Liver (tissue), 9 donors: ENCODE measurements around the gene MYO10. TPM values are rescaled to one million over a fixed set of nuclear protein-coding genes. Genes with fewer than 3 reads are reported as not detected.

Source experiments
- DNase-seq: peaks from one replicate; pipeline ENCODE4 v3.0.0-alpha.2; 2017; ENCODE audit warnings: low spot score
- H3K27ac ChIP-seq, 2 donors: one replicate each; pipeline ENCODE4 v1.7.0; 2013; ENCODE audit warnings: inconsistent platforms in 2 of 2, low read length in 2 of 2, control low read depth in 1 of 2, low read depth in 1 of 2, mild to moderate bottlenecking in 1 of 2
- H3K27me3 ChIP-seq, 4 donors: one replicate each; pipeline versions ENCODE4 v1.6.1 to v1.7.0; 2013; ENCODE audit warnings: low read length in 3 of 4, inconsistent platforms in 1 of 4, mild to moderate bottlenecking in 1 of 4, moderate library complexity in 1 of 4; ENCODE audit not compliant: control insufficient read depth in 4 of 4, insufficient read depth in 4 of 4
- H3K36me3 ChIP-seq, 4 donors: one replicate each; pipeline versions ENCODE4 v1.6.1 to v1.7.0; 2013; ENCODE audit warnings: low read length in 3 of 4, mild to moderate bottlenecking in 3 of 4, low read depth in 1 of 4, moderate library complexity in 1 of 4; ENCODE audit not compliant: control insufficient read depth in 4 of 4, insufficient read depth in 3 of 4
- H3K4me1 ChIP-seq, 4 donors: one replicate each; pipeline versions ENCODE4 v1.6.1 to v1.7.0; 2013; ENCODE audit warnings: low read length in 3 of 4, mild to moderate bottlenecking in 3 of 4, moderate library complexity in 1 of 4; ENCODE audit not compliant: control insufficient read depth in 4 of 4, insufficient read depth in 4 of 4
- H3K4me3 ChIP-seq, 3 donors: one replicate each; pipeline versions ENCODE4 v1.6.1 to v1.7.0; 2013; ENCODE audit warnings: low read length in 3 of 3, control low read depth in 1 of 3, low read depth in 1 of 3, mild to moderate bottlenecking in 1 of 3
- H3K9ac ChIP-seq, 2 donors: one replicate each; pipeline ENCODE4 v1.7.0; 2013; ENCODE audit warnings: low read length in 2 of 2, mild to moderate bottlenecking in 2 of 2, moderate library complexity in 2 of 2, control low read depth in 1 of 2, low read depth in 1 of 2
- H3K9me3 ChIP-seq, 4 donors: one replicate each; pipeline versions ENCODE4 v1.6.1 to v1.7.0; 2013; ENCODE audit warnings: low read length in 3 of 4; ENCODE audit not compliant: control insufficient read depth in 4 of 4
- EGR1 ChIP-seq, 2 donors: IDR thresholded peaks; 2 replicates each; pipeline ENCODE4 v1.6.1; 2016 to 2018; ENCODE audit warnings: antibody characterized with exemption in 2 of 2, low read depth in 2 of 2
- FOXA1 ChIP-seq: IDR thresholded peaks from 2 replicates; pipeline ENCODE4 v1.6.1; 2016; ENCODE audit warnings: antibody characterized with exemption
- FOXA2 ChIP-seq: IDR thresholded peaks from 2 replicates; pipeline ENCODE4 v1.6.1; 2016; ENCODE audit warnings: antibody characterized with exemption
- GABPA ChIP-seq, 2 donors: IDR thresholded peaks in 1 of 2; conservative IDR thresholded peaks in 1 of 2; 2 replicates each; pipeline ENCODE4 v1.6.1; 2016; ENCODE audit warnings: antibody characterized with exemption in 2 of 2, mild to moderate bottlenecking in 1 of 2, moderate library complexity in 1 of 2
- HNF4A ChIP-seq, 2 donors: conservative IDR thresholded peaks; 2 replicates each; pipeline ENCODE4 v1.6.1; 2016; ENCODE audit warnings: antibody characterized with exemption in 2 of 2, mild to moderate bottlenecking in 2 of 2
- HNF4G ChIP-seq: IDR thresholded peaks from 2 replicates; pipeline ENCODE4 v1.6.1; 2016; ENCODE audit warnings: antibody characterized with exemption
- JUND ChIP-seq, 2 donors: IDR thresholded peaks; 2 replicates each; pipeline ENCODE4 v1.6.1; 2016; ENCODE audit warnings: antibody characterized with exemption in 2 of 2
- NR2F2 ChIP-seq: IDR thresholded peaks from 2 replicates; pipeline ENCODE4 v1.6.1; 2016; ENCODE audit warnings: antibody characterized with exemption
- RAD21 ChIP-seq, 2 donors: IDR thresholded peaks; 2 replicates each; pipeline ENCODE4 v1.6.1; 2016; ENCODE audit warnings: antibody characterized with exemption in 2 of 2, mild to moderate bottlenecking in 2 of 2
- RXRA ChIP-seq, 2 donors: IDR thresholded peaks; 2 replicates each; pipeline ENCODE4 v1.6.1; 2017 to 2018; ENCODE audit warnings: antibody characterized with exemption in 2 of 2, mild to moderate bottlenecking in 1 of 2
- SP1 ChIP-seq: IDR thresholded peaks from 2 replicates; pipeline ENCODE4 v1.6.1; 2018; ENCODE audit warnings: antibody characterized with exemption, mild to moderate bottlenecking
- TAF1 ChIP-seq: conservative IDR thresholded peaks from 2 replicates; pipeline ENCODE4 v1.6.1; 2016; ENCODE audit warnings: antibody characterized with exemption, mild to moderate bottlenecking
- YY1 ChIP-seq: IDR thresholded peaks from 2 replicates; pipeline ENCODE4 v1.6.1; 2016; ENCODE audit warnings: antibody characterized with exemption, mild to moderate bottlenecking
- WGBS: extraction: QIAGEN DNeasy Blood & Tissue Kit; methylation state at CpG from one replicate; pipeline ENCODE4 v1.1.7; 2013; 5-methylcytosine and 5-hydroxymethylcytosine counted together
- polyA plus RNA-seq, 2 donors: library from polyadenylated mRNA; stranded (reverse) in 1 of 2; unstranded in 1 of 2; fragments of 200-250 nt in 1 of 2; fragments of >200 nt in 1 of 2; fragmentation: Nextera tagmentation in 1 of 2; extraction: Ambion mirVana in 1 of 2; gene quantifications; one replicate each; pipeline versions ENCODE4 v1.2.1 to v1.2.3, GENCODE V29; 2013 to 2015
- total RNA-seq, 2 donors: library from RNA; depleted of rRNA; stranded (reverse); fragments of >200 nt; gene quantifications; one replicate each; pipeline ENCODE4 v1.2.3, GENCODE V29; 2014
- TF ChIP-seq, protein P1 (sequence below): IDR thresholded peaks from 2 replicates; pipeline ENCODE4 v1.6.1; 2016; ENCODE audit warnings: antibody characterized with exemption, mild to moderate bottlenecking
- TF ChIP-seq, protein P2 (sequence below): IDR thresholded peaks from 2 replicates; pipeline ENCODE4 v1.6.1; 2016; ENCODE audit warnings: antibody characterized with exemption
- TF ChIP-seq, protein P3 (sequence below): fragments of 150-350 bp; IDR thresholded peaks from 2 replicates; pipeline ENCODE4 v1.5.1; 2017; ENCODE audit warnings: improper control_type of control experiment, low read depth, low read length; ENCODE audit not compliant: missing input control
- TF ChIP-seq, protein P4 (sequence below): IDR thresholded peaks from 2 replicates; pipeline ENCODE4 v1.6.1; 2016; ENCODE audit warnings: antibody characterized with exemption
- TF ChIP-seq, protein P5 (sequence below): IDR thresholded peaks from 2 replicates; pipeline ENCODE4 v1.6.1; 2016; ENCODE audit warnings: antibody characterized with exemption
- donor health status: healthy.
- donor health status: healthy.
- donor health status: healthy.
- donor health status: healthy.
- donor health status: healthy.

MYO10 gene
- total and polyA plus RNA-seq, 4 donors: 4.3 to 15.3 (median 7.1) TPM

DNA sequence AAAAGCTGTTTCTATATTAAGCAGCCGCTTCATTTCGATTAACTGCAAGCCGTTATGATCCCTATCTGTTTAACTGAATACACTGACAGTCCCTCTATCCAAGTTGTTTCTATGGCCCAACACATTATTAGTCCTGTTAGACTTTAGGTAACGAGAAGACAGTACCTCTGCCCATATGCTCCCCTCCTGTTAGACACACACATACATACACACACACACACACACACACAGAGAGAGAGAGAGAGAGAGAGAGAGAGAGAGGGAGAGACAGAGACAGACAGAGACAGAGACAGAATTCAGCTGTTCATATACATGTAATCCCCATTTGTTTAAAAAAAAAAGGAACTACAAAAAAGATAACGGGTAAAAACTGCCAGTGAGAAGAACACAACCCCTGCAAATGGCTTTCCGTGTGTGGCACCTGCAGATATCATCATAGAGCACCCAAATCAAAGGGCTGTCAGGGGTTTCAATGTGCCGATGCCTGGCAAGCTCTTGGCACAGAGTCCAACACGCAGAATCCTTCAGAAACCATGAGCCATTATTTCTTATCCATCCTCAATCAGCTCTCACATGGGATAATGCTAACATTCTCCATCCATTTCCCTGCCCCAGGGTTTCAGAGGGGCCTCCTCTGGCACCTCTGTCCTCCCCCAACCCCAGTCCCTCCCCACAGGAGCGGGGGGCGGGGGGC, 144.0 kb downstream of the MYO10 start:
- no peak overlapping the region for H3K4me3 ChIP-seq
- peaks cover 0 to 4% (median 0%) of the 10 kb centered on the region in 4 donors for H3K27me3 ChIP-seq
- WGBS: 56% methylated on average over 10 of the region's 10 CpGs
- no peak overlapping the region for H3K9ac ChIP-seq
- no peak for TF ChIP-seq FOXA2
- no peak for TF ChIP-seq FOXA1
- no peak for TF ChIP-seq RXRA (IDR thresholded peaks at IDR 0.05)
- no peak for TF ChIP-seq YY1
- TF ChIP-seq, protein P1, sequence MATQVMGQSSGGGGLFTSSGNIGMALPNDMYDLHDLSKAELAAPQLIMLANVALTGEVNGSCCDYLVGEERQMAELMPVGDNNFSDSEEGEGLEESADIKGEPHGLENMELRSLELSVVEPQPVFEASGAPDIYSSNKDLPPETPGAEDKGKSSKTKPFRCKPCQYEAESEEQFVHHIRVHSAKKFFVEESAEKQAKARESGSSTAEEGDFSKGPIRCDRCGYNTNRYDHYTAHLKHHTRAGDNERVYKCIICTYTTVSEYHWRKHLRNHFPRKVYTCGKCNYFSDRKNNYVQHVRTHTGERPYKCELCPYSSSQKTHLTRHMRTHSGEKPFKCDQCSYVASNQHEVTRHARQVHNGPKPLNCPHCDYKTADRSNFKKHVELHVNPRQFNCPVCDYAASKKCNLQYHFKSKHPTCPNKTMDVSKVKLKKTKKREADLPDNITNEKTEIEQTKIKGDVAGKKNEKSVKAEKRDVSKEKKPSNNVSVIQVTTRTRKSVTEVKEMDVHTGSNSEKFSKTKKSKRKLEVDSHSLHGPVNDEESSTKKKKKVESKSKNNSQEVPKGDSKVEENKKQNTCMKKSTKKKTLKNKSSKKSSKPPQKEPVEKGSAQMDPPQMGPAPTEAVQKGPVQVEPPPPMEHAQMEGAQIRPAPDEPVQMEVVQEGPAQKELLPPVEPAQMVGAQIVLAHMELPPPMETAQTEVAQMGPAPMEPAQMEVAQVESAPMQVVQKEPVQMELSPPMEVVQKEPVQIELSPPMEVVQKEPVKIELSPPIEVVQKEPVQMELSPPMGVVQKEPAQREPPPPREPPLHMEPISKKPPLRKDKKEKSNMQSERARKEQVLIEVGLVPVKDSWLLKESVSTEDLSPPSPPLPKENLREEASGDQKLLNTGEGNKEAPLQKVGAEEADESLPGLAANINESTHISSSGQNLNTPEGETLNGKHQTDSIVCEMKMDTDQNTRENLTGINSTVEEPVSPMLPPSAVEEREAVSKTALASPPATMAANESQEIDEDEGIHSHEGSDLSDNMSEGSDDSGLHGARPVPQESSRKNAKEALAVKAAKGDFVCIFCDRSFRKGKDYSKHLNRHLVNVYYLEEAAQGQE: no peak
- no peak for TF ChIP-seq HNF4A (conservative IDR thresholded peaks at IDR 0.05)
- TF ChIP-seq EGR1 (IDR thresholded peaks at IDR 0.05; ENCODE audit: low read depth in 2 of 2): no peak
- no peak for TF ChIP-seq HNF4G
- no peak for TF ChIP-seq TAF1
- TF ChIP-seq JUND (IDR thresholded peaks at IDR 0.05): no peak
- TF ChIP-seq SP1: no peak
- TF ChIP-seq, protein P2, sequence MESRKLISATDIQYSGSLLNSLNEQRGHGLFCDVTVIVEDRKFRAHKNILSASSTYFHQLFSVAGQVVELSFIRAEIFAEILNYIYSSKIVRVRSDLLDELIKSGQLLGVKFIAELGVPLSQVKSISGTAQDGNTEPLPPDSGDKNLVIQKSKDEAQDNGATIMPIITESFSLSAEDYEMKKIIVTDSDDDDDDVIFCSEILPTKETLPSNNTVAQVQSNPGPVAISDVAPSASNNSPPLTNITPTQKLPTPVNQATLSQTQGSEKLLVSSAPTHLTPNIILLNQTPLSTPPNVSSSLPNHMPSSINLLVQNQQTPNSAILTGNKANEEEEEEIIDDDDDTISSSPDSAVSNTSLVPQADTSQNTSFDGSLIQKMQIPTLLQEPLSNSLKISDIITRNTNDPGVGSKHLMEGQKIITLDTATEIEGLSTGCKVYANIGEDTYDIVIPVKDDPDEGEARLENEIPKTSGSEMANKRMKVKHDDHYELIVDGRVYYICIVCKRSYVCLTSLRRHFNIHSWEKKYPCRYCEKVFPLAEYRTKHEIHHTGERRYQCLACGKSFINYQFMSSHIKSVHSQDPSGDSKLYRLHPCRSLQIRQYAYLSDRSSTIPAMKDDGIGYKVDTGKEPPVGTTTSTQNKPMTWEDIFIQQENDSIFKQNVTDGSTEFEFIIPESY: no peak
- TF ChIP-seq NR2F2: no peak
- TF ChIP-seq, protein P3, sequence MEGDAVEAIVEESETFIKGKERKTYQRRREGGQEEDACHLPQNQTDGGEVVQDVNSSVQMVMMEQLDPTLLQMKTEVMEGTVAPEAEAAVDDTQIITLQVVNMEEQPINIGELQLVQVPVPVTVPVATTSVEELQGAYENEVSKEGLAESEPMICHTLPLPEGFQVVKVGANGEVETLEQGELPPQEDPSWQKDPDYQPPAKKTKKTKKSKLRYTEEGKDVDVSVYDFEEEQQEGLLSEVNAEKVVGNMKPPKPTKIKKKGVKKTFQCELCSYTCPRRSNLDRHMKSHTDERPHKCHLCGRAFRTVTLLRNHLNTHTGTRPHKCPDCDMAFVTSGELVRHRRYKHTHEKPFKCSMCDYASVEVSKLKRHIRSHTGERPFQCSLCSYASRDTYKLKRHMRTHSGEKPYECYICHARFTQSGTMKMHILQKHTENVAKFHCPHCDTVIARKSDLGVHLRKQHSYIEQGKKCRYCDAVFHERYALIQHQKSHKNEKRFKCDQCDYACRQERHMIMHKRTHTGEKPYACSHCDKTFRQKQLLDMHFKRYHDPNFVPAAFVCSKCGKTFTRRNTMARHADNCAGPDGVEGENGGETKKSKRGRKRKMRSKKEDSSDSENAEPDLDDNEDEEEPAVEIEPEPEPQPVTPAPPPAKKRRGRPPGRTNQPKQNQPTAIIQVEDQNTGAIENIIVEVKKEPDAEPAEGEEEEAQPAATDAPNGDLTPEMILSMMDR: no peak
- TF ChIP-seq, protein P4, sequence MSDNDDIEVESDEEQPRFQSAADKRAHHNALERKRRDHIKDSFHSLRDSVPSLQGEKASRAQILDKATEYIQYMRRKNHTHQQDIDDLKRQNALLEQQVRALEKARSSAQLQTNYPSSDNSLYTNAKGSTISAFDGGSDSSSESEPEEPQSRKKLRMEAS: no peak
- no peak for TF ChIP-seq RAD21 (IDR thresholded peaks at IDR 0.05)
- TF ChIP-seq GABPA (IDR thresholded peaks at IDR 0.05 in 1 of 2, conservative IDR thresholded peaks at IDR 0.05 in 1 of 2): no peak
- TF ChIP-seq, protein P5, sequence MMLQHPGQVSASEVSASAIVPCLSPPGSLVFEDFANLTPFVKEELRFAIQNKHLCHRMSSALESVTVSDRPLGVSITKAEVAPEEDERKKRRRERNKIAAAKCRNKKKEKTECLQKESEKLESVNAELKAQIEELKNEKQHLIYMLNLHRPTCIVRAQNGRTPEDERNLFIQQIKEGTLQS: no peak
- no peak overlapping the region for H3K27ac ChIP-seq
- no peaks in the 10 kb centered on the region for H3K36me3 ChIP-seq
- H3K9me3 ChIP-seq: no peaks in the 10 kb centered on the region
- no peak for DNase-seq
- H3K4me1 ChIP-seq: no peaks in the 10 kb centered on the region
